Thymus (tissue), 11 donors: ENCODE results near the gene RASIP1. TPM values are rescaled to one million over a fixed set of nuclear protein-coding genes. Genes with fewer than 3 reads are reported as not detected.
A peak's percentile ranks its signal among the peaks of the same experiment; 100 is the strongest.

Source experiments
- DNase-seq, 9 donors: peaks; one replicate each; pipeline ENCODE4 v3.0.0-alpha.2; 2013; ENCODE audit warnings: low spot score in 9 of 9, low read depth in 6 of 9, missing footprints in 1 of 9
- H3K27ac ChIP-seq, 2 donors: one replicate each; pipeline ENCODE4 v1.5.1; 2013; ENCODE audit warnings: control low read depth in 1 of 2, low read depth in 1 of 2, low read length in 1 of 2, mild to moderate bottlenecking in 1 of 2, moderate library complexity in 1 of 2
- H3K27me3 ChIP-seq, 2 donors: one replicate each; pipeline ENCODE4 v1.5.1; 2013; ENCODE audit warnings: low read length in 1 of 2; ENCODE audit not compliant: control insufficient read depth in 2 of 2, insufficient read depth in 1 of 2
- H3K36me3 ChIP-seq, 2 donors: one replicate each; pipeline ENCODE4 v1.5.1; 2013; ENCODE audit warnings: low read length in 1 of 2, mild to moderate bottlenecking in 1 of 2, moderate library complexity in 1 of 2; ENCODE audit not compliant: control insufficient read depth in 2 of 2, insufficient read depth in 2 of 2
- H3K4me1 ChIP-seq, 2 donors: one replicate each; pipeline ENCODE4 v1.5.1; 2013; ENCODE audit warnings: low read length in 2 of 2; ENCODE audit not compliant: control insufficient read depth in 2 of 2, insufficient read depth in 2 of 2
- H3K4me3 ChIP-seq, 2 donors: one replicate each; pipeline ENCODE4 v1.5.1; 2013; ENCODE audit warnings: low read length in 2 of 2, control low read depth in 1 of 2, mild to moderate bottlenecking in 1 of 2
- H3K9me3 ChIP-seq, 2 donors: one replicate each; pipeline ENCODE4 v1.5.1; 2013; ENCODE audit warnings: low read length in 1 of 2, mild to moderate bottlenecking in 1 of 2; ENCODE audit not compliant: control insufficient read depth in 2 of 2, insufficient read depth in 1 of 2
- WGBS: extraction: QIAGEN DNeasy Blood & Tissue Kit; methylation state at CpG from one replicate; pipeline ENCODE4 v1.1.7; 2013; 5-methylcytosine and 5-hydroxymethylcytosine counted together
- polyA plus RNA-seq: library from polyadenylated mRNA; stranded (reverse); fragments of 200-250 nt; gene quantifications from one replicate; pipeline ENCODE4 v1.2.3, GENCODE V29; 2013
- total RNA-seq: library from RNA; stranded (reverse); fragments of 120-200 nt; gene quantifications from one replicate; pipeline ENCODE4 v1.2.4, GENCODE V29; 2013
- donor health status: healthy.

Gene RASIP1
- total and polyA plus RNA-seq, 2 donors, result 3.3 to 15.6 TPM

GRCh38 chr19:48728911-48729664 lies 11.3 kb downstream of the RASIP1 start:
- 93% methylated on average over 77 of the region's 77 CpGs for WGBS
- Histone ChIP-seq H3K4me1 (peaks cover 4 to 15% of the 10 kb centered on the region in 2 donors), H3K27me3 (no peaks in the 10 kb centered on the region), H3K36me3 (peaks cover 0 to 2% of the 10 kb centered on the region in 2 donors), H3K27ac (peak overlapping the region in 1 of 2 donors; percentile 70), H3K9me3 (peaks cover 0 to 31% of the 10 kb centered on the region in 2 donors), H3K4me3 (no peak overlapping the region)
- DNase-seq, result no peak

- 51% methylated on average over 2 of the region's 2 CpGs for WGBS
- H3K27me3 ChIP-seq, result no peaks in the 10 kb centered on the region
- H3K4me3 ChIP-seq, result no peak overlapping the region
- peak in 1 of 9 donors; percentile 53 for DNase-seq
- peaks cover 0 to 31% of the 10 kb centered on the region in 2 donors for H3K9me3 ChIP-seq
- peak overlapping the region in 1 of 2 donors; percentile 43 for H3K27ac ChIP-seq
- peaks cover 4 to 15% of the 10 kb centered on the region in 2 donors for H3K4me1 ChIP-seq
- peaks cover 0 to 2% of the 10 kb centered on the region in 2 donors for H3K36me3 ChIP-seq
These were observed 13.9 kb downstream of the RASIP1 start for GRCh38 chr19:48726556-48726955.

DNA sequence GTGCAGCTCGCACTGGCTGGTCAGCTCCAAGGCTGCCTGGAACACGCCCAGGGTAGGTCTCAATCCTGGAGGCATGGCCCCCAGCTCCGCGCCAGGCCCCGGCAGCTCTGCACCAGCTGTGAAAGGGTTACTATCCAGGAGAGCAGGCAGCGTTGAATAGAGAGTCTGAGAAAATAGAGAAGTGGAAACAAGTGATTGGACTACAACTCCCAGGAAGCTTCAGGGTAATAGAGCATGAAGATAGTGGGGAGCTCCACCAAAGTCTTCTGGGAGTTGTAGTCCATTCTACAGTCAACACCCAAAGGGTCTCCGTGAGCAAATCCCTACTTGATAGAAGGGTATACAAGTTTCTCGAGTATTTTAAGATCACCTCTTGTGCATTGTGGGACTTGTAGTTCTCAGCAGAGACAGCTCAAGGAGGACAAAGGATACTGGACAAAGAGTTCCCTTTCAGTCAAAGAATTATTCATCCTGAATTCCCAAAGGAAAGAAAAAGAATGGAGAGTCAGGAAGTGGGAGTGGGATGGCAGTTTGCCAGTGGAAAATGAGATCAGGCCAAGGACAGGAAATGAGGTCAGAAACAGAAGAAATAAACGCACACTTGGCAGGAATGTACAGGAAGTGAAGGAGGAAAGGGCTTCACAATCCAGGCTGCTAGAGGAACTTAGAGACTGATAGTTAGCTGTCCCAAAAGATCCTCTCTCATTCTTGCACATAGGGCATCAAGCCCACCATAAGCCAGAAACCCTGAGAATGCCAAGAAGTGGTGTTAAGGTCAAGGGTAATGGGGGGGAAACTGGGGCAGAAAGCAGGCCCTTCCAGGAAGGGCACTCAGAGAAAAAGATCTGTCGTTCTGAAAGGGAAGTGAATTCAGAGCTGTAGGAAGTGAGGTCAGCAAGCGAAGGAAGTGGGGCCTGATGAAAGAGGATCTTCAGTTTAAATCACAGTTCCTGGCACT lies 15.3 kb downstream of the RASIP1 start:
- Histone ChIP-seq H3K4me1 (peaks cover 7 to 25% of the 10 kb centered on the region in 2 donors), H3K36me3 (peaks cover 0 to 2% of the 10 kb centered on the region in 2 donors), H3K9me3 (peaks cover 0 to 28% of the 10 kb centered on the region in 2 donors), H3K4me3 (no peak overlapping the region), H3K27ac (peak overlapping the region; percentile 59 to 68), H3K27me3 (no peaks in the 10 kb centered on the region)
- WGBS, result 49% methylated on average over 11 of the region's 11 CpGs
- peak in 7 of 9 donors; percentile 49 to 83 (median 64) for DNase-seq

DNA sequence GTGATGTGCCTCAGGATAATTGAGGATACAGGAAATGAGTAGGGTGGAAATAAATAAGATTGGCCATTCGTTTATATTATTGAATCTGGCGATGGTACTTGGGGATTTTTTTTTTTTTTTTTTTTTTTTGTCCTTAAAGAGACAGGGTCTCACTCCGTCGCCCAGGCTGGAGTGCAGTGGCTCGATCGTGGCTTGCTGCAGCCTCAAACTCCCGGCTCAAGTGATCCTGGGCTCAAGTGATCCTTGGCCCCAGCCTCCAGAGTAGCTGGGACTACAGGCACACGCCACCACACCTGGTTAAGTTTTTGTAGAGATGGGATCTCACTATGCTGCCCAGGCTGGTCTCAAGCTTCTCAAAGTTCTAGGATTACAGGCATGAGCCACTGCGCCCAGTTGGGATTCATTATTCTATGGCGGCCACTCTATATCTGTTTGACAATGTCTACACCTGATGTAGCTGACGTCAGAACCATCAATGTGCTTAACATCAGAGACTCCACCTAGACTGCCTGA lies 18.2 kb downstream of the RASIP1 start:
- no peak for DNase-seq
- Histone ChIP-seq H3K4me3 (no peak overlapping the region), H3K27me3 (no peaks in the 10 kb centered on the region), H3K4me1 (peaks cover 7 to 32% of the 10 kb centered on the region in 2 donors), H3K27ac (no peak overlapping the region), H3K36me3 (peaks cover 0 to 2% of the 10 kb centered on the region in 2 donors), H3K9me3 (peaks cover 0 to 20% of the 10 kb centered on the region in 2 donors)
- WGBS, result 95% methylated on average over 11 of the region's 11 CpGs

GRCh38 chr19:48720613-48721296 lies 19.7 kb downstream of the RASIP1 start:
- 18% methylated on average over 42 of the region's 42 CpGs for WGBS
- Histone ChIP-seq H3K4me1 (peaks cover 7 to 33% of the 10 kb centered on the region in 2 donors), H3K36me3 (no peaks in the 10 kb centered on the region), H3K9me3 (peaks cover 0 to 9% of the 10 kb centered on the region in 2 donors), H3K27ac (peak overlapping the region; percentile 80 to 82), H3K4me3 (peak overlapping the region; percentile 66 to 67), H3K27me3 (no peaks in the 10 kb centered on the region)
- peak; percentile 89 to 98 (median 94) for DNase-seq

DNA sequence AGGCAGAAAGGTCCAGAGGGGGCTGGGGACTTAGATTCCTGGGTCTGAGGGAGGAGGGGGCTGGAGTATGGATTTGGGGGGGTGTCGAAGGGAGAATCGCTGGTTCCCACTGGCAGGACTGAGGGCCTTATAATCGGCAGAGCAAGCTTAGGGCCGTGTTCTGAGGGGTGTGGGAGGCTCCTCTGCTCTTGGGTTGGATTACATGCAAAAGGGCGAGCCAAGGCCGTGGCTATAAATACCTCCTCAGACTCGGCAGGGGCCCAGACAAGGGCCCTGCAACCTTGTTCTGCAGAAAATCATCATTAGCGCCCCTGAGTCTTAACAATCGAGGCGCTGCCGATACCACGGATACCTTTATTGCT lies 20.2 kb downstream of the RASIP1 start:
- H3K9me3 ChIP-seq, result peaks cover 0 to 6% of the 10 kb centered on the region in 2 donors
- no peaks in the 10 kb centered on the region for H3K27me3 ChIP-seq
- 61% methylated on average over 12 of the region's 12 CpGs for WGBS
- H3K4me1 ChIP-seq, result peaks cover 7 to 33% of the 10 kb centered on the region in 2 donors
- H3K27ac ChIP-seq, result no peak overlapping the region
- DNase-seq, result no peak
- peak overlapping the region in 1 of 2 donors; percentile 66 for H3K4me3 ChIP-seq
- H3K36me3 ChIP-seq, result no peaks in the 10 kb centered on the region

DNA sequence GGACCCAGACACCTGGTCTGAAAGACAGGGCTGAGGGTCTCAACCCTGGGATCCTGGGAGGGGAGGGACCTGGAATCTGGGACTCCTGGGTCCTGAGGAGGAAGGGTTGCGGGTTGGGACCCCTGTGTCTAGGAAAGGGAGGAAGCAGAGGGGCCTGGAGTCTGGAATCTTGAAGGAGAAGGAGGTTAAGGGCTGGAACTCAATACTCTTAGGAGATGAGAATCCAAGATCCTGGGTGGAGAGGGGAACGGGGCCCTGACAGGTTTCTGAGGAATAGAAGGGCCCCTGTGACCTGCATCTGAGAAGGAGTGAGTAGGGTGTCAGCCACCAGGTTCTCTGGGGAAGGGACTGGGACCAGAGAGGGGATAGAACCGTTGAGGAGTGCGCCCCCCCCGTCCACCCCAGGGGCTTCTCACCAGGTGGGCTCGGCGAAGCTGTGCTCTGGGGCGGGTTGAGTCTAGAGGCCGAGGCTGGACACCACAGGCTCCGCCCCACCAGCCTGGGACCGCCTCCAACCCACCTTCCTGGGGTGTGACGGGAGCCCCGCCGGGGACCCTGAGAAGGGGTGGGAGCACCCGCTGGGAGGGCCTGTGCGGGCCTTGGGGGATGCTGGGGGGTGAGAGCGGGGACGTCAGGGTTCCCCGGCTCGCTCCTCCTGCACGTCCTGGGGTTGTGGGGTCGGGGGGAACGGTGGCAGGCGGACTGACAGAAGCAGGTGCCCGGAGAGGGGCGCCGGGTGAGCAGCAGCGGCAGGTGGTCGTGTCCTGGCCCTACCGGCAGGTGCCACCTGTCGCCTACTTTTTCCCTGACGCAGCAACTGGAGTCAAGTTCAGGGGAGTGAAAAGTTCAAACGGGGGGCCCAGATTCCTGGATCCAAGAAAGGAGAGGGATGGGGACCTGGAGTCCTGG lies 20.9 kb downstream of the RASIP1 start, which contains the start of gene MAMSTR:
Gene MAMSTR, minus strand, starts transcription at position 463 of the 909 bp plus-strand sequence. CDS start 694 bp downstream, outside the sequence.
- DNase-seq, result no peak
- H3K27me3 ChIP-seq, result no peaks in the 10 kb centered on the region
- peak within 1 kb of the TSS in 1 of 2 donors; percentile 80 for H3K27ac ChIP-seq
- H3K36me3 ChIP-seq, result no peaks in the 10 kb centered on the region
- 90% methylated on average over 33 of the region's 33 CpGs for WGBS
- peaks cover 11 to 33% of the 10 kb centered on the region in 2 donors for H3K4me1 ChIP-seq
- H3K9me3 ChIP-seq, result peaks cover 0 to 4% of the 10 kb centered on the region in 2 donors
- peak within 1 kb of the TSS; percentile 66 to 67 for H3K4me3 ChIP-seq
